Panc1 (cell line): Measurements from ENCODE around the gene NEIL1.

Source experiments
- POLR2AphosphoS5 ChIP-seq: IDR thresholded peaks from 2 replicates; pipeline ENCODE4 v1.6.1; 2012; ENCODE audit warnings: mild to moderate bottlenecking, low read depth, low read length, moderate library complexity
- SIN3A ChIP-seq: IDR thresholded peaks from 2 replicates; pipeline ENCODE4 v1.6.1; 2012; ENCODE audit warnings: low read depth, mild to moderate bottlenecking, low read length, moderate library complexity, borderline replicate concordance; ENCODE audit not compliant: insufficient read depth
- TCF7L2 ChIP-seq: IDR thresholded peaks from 2 replicates; pipeline ENCODE4 v1.6.1; 2011; ENCODE audit warnings: mild to moderate bottlenecking, low read depth, low read length, inconsistent platforms
- TF ChIP-seq, protein P1 (sequence below): fragments of 450-650 bp; IDR thresholded peaks from 2 replicates; pipeline ENCODE4 v1.5.1; 2017; ENCODE audit warnings: mild to moderate bottlenecking
- TF ChIP-seq, protein P2 (sequence below), 2 experiments: IDR thresholded peaks; 2 replicates each; pipeline ENCODE4 v1.6.1; 2011 to 2012; ENCODE audit warnings: low read depth in 2 of 2, control low read depth in 1 of 2, low read length in 1 of 2, mild to moderate bottlenecking in 1 of 2, moderate library complexity in 1 of 2; ENCODE audit not compliant: insufficient read depth in 1 of 2

DNA sequence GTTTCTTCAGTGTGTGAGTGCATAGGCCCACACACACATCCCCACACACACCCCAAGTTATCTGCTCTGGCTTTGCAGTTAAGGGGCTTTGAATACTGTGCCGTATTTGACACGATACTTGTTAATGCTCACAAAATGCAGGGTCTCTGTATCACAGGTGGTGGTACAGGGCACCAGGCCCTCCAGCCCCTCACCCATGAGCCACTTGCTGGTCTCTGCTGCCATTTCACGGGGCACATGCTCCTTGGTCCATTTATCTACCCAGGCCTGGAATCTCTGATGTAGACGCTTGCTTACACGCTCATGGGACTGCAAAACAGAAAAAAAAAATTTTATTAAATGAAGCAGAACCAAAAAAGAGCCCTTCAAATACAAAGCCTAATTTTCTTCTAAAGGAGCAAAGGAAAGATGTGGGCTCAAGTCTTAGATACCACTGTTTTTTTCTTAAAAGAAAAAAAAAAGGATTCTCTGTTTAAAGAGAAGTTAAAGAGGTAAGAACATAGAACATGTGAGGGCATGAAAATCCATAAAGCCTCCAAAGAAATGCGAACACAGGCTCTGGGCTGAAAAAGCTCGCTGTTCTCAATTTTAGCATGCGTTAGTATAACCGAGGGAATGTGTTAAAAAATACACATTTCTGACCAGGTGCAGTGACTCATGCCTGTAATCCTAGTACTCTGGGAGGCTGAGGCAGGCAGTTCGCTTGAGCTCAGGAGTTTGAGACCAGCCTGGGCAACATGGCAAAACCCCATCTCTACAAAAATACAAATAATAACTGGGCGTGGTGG, 25.3 kb downstream of the NEIL1 start:
- TF ChIP-seq, protein P1, sequence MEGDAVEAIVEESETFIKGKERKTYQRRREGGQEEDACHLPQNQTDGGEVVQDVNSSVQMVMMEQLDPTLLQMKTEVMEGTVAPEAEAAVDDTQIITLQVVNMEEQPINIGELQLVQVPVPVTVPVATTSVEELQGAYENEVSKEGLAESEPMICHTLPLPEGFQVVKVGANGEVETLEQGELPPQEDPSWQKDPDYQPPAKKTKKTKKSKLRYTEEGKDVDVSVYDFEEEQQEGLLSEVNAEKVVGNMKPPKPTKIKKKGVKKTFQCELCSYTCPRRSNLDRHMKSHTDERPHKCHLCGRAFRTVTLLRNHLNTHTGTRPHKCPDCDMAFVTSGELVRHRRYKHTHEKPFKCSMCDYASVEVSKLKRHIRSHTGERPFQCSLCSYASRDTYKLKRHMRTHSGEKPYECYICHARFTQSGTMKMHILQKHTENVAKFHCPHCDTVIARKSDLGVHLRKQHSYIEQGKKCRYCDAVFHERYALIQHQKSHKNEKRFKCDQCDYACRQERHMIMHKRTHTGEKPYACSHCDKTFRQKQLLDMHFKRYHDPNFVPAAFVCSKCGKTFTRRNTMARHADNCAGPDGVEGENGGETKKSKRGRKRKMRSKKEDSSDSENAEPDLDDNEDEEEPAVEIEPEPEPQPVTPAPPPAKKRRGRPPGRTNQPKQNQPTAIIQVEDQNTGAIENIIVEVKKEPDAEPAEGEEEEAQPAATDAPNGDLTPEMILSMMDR = no peak
- TF ChIP-seq POLR2AphosphoS5 (no peak), TCF7L2 (no peak), SIN3A (no peak)
- TF ChIP-seq, protein P2, sequence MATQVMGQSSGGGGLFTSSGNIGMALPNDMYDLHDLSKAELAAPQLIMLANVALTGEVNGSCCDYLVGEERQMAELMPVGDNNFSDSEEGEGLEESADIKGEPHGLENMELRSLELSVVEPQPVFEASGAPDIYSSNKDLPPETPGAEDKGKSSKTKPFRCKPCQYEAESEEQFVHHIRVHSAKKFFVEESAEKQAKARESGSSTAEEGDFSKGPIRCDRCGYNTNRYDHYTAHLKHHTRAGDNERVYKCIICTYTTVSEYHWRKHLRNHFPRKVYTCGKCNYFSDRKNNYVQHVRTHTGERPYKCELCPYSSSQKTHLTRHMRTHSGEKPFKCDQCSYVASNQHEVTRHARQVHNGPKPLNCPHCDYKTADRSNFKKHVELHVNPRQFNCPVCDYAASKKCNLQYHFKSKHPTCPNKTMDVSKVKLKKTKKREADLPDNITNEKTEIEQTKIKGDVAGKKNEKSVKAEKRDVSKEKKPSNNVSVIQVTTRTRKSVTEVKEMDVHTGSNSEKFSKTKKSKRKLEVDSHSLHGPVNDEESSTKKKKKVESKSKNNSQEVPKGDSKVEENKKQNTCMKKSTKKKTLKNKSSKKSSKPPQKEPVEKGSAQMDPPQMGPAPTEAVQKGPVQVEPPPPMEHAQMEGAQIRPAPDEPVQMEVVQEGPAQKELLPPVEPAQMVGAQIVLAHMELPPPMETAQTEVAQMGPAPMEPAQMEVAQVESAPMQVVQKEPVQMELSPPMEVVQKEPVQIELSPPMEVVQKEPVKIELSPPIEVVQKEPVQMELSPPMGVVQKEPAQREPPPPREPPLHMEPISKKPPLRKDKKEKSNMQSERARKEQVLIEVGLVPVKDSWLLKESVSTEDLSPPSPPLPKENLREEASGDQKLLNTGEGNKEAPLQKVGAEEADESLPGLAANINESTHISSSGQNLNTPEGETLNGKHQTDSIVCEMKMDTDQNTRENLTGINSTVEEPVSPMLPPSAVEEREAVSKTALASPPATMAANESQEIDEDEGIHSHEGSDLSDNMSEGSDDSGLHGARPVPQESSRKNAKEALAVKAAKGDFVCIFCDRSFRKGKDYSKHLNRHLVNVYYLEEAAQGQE (IDR thresholded peaks at IDR 0.05; ENCODE audit: insufficient read depth in 1 of 2, low read depth in 2 of 2, low read length in 1 of 2) = no peak
